Endodermal cell (in vitro differentiated cells): ENCODE data around the gene EEFSEC. TPM values are rescaled to one million over a fixed set of nuclear protein-coding genes. Genes with fewer than 3 reads are reported as not detected.

ENCODE experiments used
- DNase-seq: peaks from one replicate; pipeline ENCODE4 v3.0.0-alpha.2; 2017
- H3K27ac ChIP-seq: 2 replicates; pipeline ENCODE4 v1.5.1; 2013; ENCODE audit warnings: mild to moderate bottlenecking, low read depth, low read length, moderate library complexity
- H3K27me3 ChIP-seq: 2 replicates; pipeline ENCODE4 v1.6.1; 2013; ENCODE audit warnings: mild to moderate bottlenecking, low read length, moderate library complexity; ENCODE audit not compliant: insufficient read depth, control insufficient read depth, poor library complexity, severe bottlenecking
- H3K36me3 ChIP-seq: 2 replicates; pipeline ENCODE4 v1.7.0; 2013; ENCODE audit warnings: mild to moderate bottlenecking, low read length, moderate library complexity; ENCODE audit not compliant: control insufficient read depth, insufficient read depth
- H3K4me1 ChIP-seq: one replicate; pipeline ENCODE4 v1.7.0; 2013; ENCODE audit warnings: low read length; ENCODE audit not compliant: control insufficient read depth, insufficient read depth
- H3K4me3 ChIP-seq: 2 replicates; pipeline ENCODE4 v1.5.1; 2013; ENCODE audit warnings: mild to moderate bottlenecking, low read length, moderate library complexity
- H3K9ac ChIP-seq: 2 replicates; pipeline ENCODE4 v1.6.1; 2013; ENCODE audit warnings: mild to moderate bottlenecking, low read length, moderate library complexity; ENCODE audit not compliant: poor library complexity, severe bottlenecking; ENCODE audit errors: extremely low read depth
- H3K9me3 ChIP-seq: 2 replicates; pipeline ENCODE4 v1.6.1; 2013; ENCODE audit warnings: mild to moderate bottlenecking, low read length, moderate library complexity; ENCODE audit not compliant: control insufficient read depth
- H3K27ac Mint-ChIP-seq: 2 replicates; pipeline ENCODE4 v1.8.0; 2020; ENCODE audit warnings: mixed read lengths
- H3K27me3 Mint-ChIP-seq: 2 replicates; pipeline ENCODE4 v1.8.0; 2021; ENCODE audit warnings: mild to moderate bottlenecking, mixed read lengths; ENCODE audit not compliant: insufficient read depth
- H3K36me3 Mint-ChIP-seq: 2 replicates; pipeline ENCODE4 v1.8.0; 2020; ENCODE audit warnings: low read depth, mixed read lengths
- H3K4me1 Mint-ChIP-seq: 2 replicates; pipeline ENCODE4 v1.8.0; 2020; ENCODE audit warnings: mixed read lengths
- H3K4me3 Mint-ChIP-seq: 2 replicates; pipeline ENCODE4 v1.8.0; 2020; ENCODE audit warnings: mild to moderate bottlenecking, moderate library complexity, mixed read lengths
- H3K9me3 Mint-ChIP-seq: 2 replicates; pipeline ENCODE4 v1.8.0; 2020; ENCODE audit warnings: mild to moderate bottlenecking, mixed read lengths
- WGBS, 2 experiments: methylation state at CpG; one replicate each; pipeline versions ENCODE4 v1.1.5 to v1.1.7; 2013; ENCODE audit warnings: missing lambda C conversion rate in 2 of 2, mixed read lengths in 1 of 2; ENCODE audit not compliant: insufficient coverage in 1 of 2, insufficient read length in 1 of 2; 5-methylcytosine and 5-hydroxymethylcytosine counted together
- total RNA-seq, 2 donors: library from RNA; stranded (reverse); fragmentation: NEBNext Ultra II Directional in 1 of 2; extraction: Animal tissue kit (Norgen Biotek cat#: 25700) in 1 of 2; gene quantifications; 2 replicates in 1 of 2; 3 replicates in 1 of 2; pipeline ENCODE4 v1.2.1, GENCODE V29; 2021
- TF ChIP-seq, protein P1 (sequence below): fragments of 200-600 bp; sonication (generic); conservative IDR thresholded peaks from 2 replicates; pipeline ENCODE4 v1.5.0; 2021; ENCODE audit warnings: antibody characterized with exemption, mild to moderate bottlenecking

The EEFSEC gene
- total RNA-seq, 2 donors from 2014 or later = 11.9 to 15.8 TPM

DNA sequence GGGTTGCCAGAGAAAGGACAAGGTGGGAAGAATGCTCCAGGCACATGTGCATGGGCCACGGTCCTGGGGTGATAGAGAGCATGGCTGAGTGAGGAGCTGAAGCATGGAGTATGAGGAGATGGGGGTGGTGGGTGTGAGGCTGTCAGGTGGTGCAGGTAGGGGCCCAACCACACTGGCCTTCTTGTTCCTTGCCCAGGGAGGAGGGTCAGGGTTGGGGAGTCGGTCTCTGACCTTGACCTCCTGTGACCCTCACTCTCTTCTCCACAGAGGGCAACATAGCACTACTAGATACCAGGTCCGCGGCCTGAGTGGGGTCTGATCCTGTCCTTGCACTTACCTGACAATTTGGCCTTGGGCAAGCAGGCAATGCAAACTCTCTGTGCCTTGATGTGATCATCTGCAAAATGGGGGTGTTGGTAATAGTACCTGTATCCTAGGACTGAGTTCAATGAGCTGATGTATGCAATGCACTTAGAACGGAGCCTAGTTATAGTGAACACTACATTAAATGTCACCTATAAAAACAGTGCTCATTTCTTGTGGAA is 75.2 kb downstream of the EEFSEC start:
- Histone ChIP-seq H3K36me3 (no peaks in the 10 kb centered on the region), H3K27ac (no peak overlapping the region), H3K4me1 (peaks cover 4% of the 10 kb centered on the region), H3K9ac (no peak overlapping the region), H3K4me3 (no peak overlapping the region), H3K27me3 (no peaks in the 10 kb centered on the region), H3K9me3 (peaks cover 9% of the 10 kb centered on the region)
- Mint-ChIP-seq H3K36me3 (peaks cover 2% of the 10 kb centered on the region), H3K27ac (no peak overlapping the region), H3K27me3 (no peaks in the 10 kb centered on the region), H3K4me3 (no peak overlapping the region), H3K4me1 (peaks cover 19% of the 10 kb centered on the region), H3K9me3 (peaks cover 6% of the 10 kb centered on the region)
- WGBS, 2 experiments = 90 to 100% methylated on average over 4 to 5 of the region's 5 CpGs
- DNase-seq = no peak
- TF ChIP-seq, protein P1, sequence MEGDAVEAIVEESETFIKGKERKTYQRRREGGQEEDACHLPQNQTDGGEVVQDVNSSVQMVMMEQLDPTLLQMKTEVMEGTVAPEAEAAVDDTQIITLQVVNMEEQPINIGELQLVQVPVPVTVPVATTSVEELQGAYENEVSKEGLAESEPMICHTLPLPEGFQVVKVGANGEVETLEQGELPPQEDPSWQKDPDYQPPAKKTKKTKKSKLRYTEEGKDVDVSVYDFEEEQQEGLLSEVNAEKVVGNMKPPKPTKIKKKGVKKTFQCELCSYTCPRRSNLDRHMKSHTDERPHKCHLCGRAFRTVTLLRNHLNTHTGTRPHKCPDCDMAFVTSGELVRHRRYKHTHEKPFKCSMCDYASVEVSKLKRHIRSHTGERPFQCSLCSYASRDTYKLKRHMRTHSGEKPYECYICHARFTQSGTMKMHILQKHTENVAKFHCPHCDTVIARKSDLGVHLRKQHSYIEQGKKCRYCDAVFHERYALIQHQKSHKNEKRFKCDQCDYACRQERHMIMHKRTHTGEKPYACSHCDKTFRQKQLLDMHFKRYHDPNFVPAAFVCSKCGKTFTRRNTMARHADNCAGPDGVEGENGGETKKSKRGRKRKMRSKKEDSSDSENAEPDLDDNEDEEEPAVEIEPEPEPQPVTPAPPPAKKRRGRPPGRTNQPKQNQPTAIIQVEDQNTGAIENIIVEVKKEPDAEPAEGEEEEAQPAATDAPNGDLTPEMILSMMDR = no peak

DNA sequence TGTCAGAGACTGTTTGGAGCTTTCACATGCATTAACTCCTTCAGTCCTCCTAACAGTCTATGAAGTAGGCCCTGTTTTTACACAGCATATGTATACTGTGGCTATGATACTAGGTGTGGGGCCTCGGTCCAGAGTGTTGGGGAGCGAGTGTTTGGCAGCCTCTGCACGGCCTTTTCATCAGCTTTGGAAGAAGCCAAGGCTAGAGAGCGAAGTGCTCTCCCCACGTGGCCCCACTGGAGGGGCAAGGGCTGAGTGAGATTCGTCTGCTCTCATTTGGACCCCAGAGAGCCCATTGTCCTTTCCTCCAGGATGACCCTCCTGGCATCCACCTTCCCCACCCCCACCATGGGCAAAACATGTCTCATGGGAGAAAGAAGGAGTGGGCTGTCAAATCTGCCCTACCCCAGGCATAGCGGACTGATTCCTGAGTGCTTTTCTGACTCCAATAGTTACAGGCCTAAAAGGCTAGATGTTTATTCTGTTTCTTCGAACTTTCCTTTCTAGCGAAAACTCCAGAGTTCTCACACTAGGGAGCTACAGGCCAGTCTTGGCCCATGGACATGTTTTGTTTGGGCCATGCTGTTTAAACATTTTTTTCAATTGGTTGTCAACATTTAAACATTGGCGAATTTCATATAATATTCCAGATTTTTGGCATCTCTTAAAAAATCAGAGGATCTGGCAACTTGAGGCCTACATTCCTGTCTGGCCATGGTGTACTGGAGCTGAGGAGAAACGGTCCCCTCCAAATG is 76.0 kb downstream of the EEFSEC start:
- no peaks in the 10 kb centered on the region for H3K27me3 ChIP-seq
- H3K27me3 Mint-ChIP-seq = no peaks in the 10 kb centered on the region
- TF ChIP-seq, protein P1 = no peak
- peaks cover under 1% of the 10 kb centered on the region for H3K9me3 ChIP-seq
- no peak overlapping the region for H3K4me3 ChIP-seq
- no peaks in the 10 kb centered on the region for H3K36me3 ChIP-seq
- peaks cover 19% of the 10 kb centered on the region for H3K4me1 Mint-ChIP-seq
- no peak for DNase-seq
- no peak overlapping the region for H3K27ac ChIP-seq
- H3K9ac ChIP-seq = no peak overlapping the region
- 91 to 92% methylated on average over 4 to 11 of the region's 11 CpGs for WGBS, 2 experiments
- H3K36me3 Mint-ChIP-seq = no peaks in the 10 kb centered on the region
- no peak overlapping the region for H3K4me3 Mint-ChIP-seq
- H3K9me3 Mint-ChIP-seq = no peaks in the 10 kb centered on the region
- peaks cover 4% of the 10 kb centered on the region for H3K4me1 ChIP-seq
- no peak overlapping the region for H3K27ac Mint-ChIP-seq

DNA sequence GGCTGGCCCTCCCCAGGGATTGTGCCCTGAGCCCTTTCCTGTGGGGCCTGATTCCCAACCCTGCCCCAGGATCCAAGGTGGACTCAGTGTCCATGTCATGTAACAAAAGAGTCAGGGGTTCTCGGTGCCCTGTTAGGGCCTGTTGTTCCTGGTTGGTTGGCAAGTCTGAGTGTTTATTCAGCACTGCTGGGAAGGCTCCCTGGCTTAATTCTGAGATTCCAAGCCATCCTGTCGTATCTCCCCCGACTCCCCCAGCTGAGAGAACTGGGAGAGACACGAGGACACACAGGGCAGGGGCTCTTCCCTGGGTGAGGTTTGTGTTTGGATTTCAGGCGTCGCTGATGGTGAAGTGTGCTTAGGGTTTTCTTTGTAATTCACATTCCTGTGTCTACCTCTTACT is 78.3 kb downstream of the EEFSEC start:
- Histone ChIP-seq H3K4me3 (no peak overlapping the region), H3K27me3 (no peaks in the 10 kb centered on the region), H3K9ac (no peak overlapping the region), H3K9me3 (no peaks in the 10 kb centered on the region), H3K4me1 (peaks cover 4% of the 10 kb centered on the region), H3K27ac (no peak overlapping the region), H3K36me3 (no peaks in the 10 kb centered on the region)
- no peaks in the 10 kb centered on the region for H3K27me3 Mint-ChIP-seq
- no peak overlapping the region for H3K4me3 Mint-ChIP-seq
- H3K4me1 Mint-ChIP-seq = peaks cover 13% of the 10 kb centered on the region
- no peak overlapping the region for H3K27ac Mint-ChIP-seq
- DNase-seq = no peak
- H3K36me3 Mint-ChIP-seq = no peaks in the 10 kb centered on the region
- 74 to 82% methylated on average over 1 to 6 of the region's 6 CpGs for WGBS, 2 experiments
- TF ChIP-seq, protein P1 = no peak
- H3K9me3 Mint-ChIP-seq = no peaks in the 10 kb centered on the region
